Ramos (cell line): ENCODE results near the gene MTHFD2L.
"Not testable (repeated sequence)": the region's sequence is repeated elsewhere in the genome, so short reads cannot be mapped to it uniquely, and the experiment has no call there.

ENCODE experiments used
- in situ Hi-C: fragments of 300-500 bp; cut with MboI; formaldehyde crosslinking; loops from one replicate; pipeline ENCODE4 v1.14.3; 2022; ENCODE audit warnings: low sequenced_read_pairs; ENCODE audit not compliant: unreplicated experiment

The MTHFD2L gene

DNA sequence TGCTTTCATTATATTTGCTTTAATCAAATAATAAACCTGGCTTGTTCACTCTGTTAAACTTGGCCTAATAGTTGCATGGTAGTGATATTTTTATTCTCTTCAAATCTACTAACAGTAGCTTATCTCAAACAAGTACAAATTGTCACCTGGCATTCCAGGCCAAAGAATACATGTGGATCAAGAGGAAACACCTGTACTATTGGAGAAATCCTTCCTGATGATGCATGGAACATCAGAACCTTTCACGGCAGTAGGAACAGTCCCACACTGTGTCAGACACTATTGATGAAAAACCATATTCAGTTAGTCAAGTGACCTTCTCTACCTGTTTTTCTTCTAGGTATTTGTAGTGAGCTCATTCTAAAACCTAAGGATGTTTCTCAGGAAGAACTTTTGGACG lies 17.0 kb downstream of the MTHFD2L start:
- in situ Hi-C loops = loop anchor here (25.0 kb wide), 1 partner anchor 1113 kb away; the partner anchor contains the start of gene COX18

DNA sequence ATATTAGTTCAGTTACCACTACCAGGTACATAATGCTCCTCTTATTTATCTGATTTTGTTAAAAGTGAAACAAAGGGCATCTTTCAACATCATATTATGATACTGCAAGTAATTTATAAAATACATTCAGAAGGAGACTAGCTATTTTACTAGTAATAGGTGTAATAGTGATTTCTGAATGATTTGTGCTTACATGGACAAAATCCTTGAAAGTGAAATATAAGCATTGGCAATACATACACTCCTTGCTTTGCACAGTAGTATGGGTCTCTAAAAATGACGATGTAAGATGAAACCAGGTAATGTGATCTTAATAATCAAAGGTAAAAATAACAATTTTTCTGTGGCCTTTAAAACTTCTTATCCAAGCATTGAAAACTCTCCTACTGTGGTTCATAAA lies 17.5 kb downstream of the MTHFD2L start:
- in situ Hi-C loops = no loop called here

DNA sequence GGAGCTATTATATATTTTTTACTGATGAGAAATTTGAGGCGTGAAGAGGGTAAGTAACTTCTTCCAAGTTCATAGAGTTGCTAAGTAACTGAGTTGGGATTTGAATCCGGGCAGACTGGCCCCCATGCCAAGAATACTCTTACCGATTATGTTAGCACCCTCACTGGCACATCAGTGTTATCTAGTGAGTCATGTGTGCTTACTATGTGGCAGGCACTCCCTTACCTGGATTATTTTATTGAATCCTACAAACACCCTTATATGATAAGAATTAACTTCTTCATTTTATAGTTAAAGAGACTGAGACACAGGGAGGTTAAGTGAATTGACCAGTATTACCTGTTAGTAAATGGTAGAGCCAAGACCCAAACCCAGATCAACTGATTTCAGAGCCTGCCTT lies 20.9 kb downstream of the MTHFD2L start:
- in situ Hi-C loops = no loop called here

DNA sequence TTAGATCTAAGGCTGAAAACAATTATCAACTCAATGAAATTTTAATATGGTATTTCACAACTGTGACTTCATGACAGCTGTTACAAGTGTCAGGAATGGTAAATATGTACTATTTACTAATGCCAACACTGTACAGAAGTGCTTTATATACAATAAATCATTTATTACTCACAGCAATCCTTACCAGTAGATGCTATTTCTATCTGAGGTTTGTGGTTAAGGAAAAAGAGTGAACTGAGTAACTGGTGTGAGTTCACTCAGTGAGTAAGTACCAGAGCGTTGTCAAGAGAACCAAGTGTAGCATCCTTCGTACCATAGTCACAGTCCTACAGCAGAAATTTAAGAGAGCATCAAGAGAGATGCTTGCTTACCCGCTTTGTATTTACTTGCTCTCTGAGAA lies 23.3 kb downstream of the MTHFD2L start:
- in situ Hi-C loops = no loop called here

DNA sequence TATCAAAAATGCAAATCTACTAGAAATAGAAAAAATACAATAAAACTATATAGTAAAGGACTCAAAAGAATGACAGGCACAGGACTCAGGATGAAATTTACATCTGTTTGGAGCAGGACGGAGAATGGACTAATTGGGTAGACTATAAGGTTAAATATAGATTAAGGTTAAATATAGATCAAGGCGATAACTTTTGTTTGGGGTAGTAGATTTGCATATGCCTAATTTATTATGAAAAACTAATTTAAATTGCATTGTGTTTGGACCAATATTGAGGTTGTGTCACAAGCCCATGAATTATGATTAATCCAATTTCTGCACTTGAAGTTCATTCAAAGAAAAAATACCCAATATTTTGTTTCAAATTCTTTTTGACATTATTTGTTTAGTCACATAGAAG lies 31.0 kb downstream of the MTHFD2L start:
- in situ Hi-C loops = no loop called here

DNA sequence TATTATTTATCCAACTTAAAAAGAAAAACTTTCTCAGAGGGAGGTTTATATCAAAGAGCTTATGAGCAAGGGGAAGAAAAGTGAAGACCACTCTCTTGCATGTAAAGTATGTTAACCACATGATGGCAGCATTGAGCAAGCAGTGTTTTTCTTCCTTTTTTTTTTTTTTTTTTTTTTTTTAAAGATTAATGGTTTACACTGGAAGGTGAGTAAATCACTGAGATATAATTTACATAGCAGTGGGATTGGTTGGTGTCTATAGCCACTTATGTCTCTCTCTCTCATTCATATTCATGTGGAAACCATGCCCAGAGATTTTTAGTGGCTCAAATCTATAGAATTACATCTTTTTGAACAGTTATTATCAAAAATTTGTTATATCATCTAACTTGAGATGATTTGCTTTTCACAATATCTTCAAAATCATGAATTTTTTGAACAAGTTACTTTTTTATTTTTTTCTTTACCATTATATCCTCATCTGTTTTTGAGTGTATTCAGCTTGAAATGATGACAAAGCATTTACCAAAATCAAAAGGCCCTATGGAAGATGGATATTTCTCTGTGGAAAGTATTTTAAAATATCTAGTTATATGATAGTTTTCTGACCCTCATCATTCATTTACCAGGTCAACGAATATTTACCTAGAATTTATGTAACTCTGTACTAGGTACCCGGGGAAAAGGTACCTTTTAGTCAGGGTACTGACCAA lies 31.6 kb downstream of the MTHFD2L start:
- in situ Hi-C loops = no loop called here

DNA sequence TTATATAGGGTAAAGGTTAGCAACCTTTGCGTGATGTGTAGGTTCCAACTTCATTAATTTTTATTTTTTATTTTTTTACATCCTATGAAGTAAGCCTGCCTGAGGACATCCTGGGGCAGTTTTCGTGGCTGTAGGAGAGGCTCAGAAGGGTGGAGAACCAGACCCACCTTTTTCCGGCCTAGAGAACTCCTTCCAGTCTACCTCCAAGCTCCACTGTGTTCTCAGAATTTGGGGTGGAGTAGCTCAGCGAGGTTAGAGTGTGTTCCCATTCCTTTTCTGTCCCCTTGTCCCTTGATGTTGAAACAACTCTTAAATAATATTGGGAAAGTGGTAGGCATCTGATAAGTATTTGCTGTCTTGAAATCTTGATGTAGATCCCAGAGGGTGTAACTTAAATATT lies 32.4 kb downstream of the MTHFD2L start:
- in situ Hi-C loops = no loop called here

DNA sequence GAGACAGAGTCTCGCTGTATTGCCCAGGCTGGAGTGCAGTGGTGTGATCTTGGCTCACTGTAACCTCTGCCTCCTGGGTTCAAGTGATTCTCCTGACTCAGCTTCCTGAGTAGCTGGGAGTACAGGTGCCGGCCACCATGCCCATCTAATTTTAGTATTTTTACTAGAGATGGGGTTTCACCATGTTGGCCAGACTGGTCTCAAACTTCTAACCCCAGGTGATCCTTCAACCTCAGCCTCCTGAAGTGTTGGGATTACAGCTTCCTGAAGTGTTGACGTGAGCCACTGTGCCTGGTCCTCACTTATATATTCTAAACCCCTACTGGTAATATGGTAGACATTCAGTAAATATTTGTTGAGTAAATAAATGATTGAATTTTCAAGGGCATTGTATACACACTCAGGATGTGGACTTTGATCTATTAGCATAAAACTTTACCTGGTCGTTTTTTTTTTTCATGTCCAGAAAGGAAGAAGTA lies 33.0 kb downstream of the MTHFD2L start:
- in situ Hi-C loops = no loop called here

DNA sequence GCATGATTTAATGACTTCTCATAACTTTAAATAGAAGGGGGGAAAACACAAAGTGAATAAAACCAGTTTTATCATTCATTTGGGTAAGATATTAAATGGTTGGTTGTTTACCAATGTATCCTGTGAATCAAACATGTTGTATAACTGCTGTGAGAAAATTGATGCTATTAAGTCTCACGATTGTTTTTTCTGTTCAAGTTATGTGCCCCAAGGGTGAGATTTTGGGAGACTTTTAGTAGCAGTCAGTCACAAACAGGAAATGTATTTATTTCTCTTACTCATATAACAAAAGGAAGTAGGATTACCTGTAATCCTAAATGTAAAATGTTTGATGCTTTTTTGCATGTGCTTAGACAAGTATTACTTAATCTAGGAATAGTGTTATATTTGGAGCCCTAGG lies 39.2 kb downstream of the MTHFD2L start:
- in situ Hi-C loops = no loop called here

DNA sequence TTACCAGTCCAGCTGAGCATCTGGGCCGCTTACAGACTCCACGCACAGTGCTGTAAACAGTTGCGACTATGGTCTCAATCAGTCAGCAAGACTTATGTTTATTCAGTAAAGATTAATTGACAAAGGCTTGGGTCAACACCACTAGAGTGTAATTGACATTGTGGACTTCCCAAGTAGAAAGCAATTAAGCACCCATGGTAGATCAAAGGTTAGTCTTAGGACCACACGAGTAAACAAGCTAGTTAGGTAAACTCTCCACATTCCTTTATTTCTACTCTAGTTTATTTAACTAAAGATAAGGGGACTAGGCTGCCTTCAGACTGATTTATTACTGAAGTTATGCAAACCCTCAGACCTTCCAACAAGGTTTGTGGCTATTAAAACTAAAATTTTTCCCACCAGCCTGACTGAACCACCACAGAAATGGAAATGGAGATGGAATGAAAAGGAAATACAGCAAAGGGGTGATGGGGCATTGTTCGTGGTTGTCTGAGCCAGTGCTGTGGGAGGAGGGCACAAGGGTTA lies 44.2 kb downstream of the MTHFD2L start:
- in situ Hi-C loops = no loop called here

DNA sequence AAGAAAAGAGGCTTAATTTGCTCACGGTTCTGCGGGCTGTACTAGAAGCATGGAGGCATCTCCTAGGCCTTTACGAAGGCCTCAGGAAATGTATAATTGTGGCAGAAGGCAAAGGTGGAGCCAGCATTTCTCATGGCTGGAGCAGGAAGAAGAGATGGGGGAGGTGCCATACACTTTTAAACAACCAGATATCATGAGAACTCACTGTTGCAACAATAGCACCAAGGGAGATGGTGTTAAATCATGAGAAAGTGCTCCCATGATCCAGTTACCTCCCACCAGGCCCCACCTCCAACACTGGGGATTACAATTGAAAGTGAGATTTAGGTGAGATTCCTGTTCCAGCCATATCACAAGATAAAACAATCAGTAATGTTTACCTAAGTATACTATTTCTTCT lies 45.5 kb downstream of the MTHFD2L start:
- in situ Hi-C loops = no loop called here

DNA sequence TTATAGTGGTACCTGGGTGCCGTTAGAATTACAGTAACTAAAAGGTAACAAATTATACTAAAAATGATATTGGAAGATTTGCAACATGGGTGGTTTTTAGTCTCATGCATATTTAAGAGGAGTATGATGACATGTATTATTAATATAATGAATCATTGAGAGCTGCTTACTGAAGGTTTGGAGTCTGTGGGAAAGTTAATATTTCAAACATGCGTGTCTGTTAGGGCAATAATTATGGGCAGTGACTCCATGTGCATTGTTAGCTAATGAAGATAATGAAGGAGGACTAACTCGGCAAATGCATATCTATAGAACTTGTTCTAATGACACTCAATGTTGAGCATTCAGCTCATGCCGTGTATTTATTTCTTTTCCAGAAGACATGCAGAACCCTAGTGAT lies 47.1 kb downstream of the MTHFD2L start:
- in situ Hi-C loops = no loop called here

DNA sequence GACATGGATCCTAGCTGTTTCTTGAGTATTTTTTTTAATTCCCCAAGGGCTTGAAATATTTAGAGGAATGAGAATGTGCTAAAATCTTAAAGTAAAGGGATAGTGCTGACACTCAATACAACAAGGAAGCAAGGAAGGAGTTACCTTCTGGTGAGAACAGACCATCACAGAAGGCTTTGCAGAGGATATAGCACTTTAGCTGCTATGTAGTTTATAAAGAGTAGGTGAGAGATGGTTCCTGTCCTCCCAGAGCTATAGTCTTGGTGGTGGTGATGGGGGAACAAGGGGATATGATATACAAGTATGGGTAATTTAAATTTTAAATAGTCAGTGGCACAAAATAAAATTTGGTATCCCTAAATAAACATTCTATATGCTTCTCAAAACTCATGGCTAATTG lies 47.6 kb downstream of the MTHFD2L start:
- in situ Hi-C loops = no loop called here

DNA sequence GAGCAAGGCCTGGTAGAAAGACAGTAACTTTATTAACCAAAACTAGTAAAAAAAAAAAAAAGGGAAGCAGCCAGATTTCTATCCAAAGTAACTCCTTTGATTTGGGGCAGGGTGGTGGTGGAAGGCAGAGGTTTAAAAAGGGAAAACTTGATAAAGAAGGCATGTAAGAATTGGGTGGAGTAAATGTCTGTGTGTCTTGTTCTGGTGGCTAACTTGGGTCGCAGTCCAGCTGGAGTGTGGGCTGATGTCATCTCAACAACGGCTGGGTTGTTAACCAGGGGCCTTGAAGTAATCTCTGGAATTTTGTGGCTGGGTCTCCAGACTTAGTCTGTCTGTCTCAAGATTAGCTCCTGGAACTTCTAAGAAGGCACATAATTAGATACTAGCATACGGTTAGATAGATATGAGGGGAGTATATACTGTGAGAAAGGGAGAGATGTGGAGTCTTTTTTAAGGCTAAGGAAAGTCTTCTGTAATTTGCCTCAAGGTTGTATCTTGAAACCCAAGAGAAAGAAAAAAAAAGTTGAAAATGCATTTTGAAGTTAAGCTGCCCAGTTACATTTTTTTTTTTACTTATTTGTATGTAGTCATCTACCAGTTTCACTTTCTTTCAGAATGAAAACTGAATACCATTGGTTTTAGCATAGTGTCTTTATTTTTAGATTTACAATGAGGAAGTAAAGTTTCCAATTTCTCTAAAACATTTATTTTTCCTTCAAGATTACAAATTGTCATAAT lies 48.3 kb downstream of the MTHFD2L start:
- in situ Hi-C loops = no loop called here

DNA sequence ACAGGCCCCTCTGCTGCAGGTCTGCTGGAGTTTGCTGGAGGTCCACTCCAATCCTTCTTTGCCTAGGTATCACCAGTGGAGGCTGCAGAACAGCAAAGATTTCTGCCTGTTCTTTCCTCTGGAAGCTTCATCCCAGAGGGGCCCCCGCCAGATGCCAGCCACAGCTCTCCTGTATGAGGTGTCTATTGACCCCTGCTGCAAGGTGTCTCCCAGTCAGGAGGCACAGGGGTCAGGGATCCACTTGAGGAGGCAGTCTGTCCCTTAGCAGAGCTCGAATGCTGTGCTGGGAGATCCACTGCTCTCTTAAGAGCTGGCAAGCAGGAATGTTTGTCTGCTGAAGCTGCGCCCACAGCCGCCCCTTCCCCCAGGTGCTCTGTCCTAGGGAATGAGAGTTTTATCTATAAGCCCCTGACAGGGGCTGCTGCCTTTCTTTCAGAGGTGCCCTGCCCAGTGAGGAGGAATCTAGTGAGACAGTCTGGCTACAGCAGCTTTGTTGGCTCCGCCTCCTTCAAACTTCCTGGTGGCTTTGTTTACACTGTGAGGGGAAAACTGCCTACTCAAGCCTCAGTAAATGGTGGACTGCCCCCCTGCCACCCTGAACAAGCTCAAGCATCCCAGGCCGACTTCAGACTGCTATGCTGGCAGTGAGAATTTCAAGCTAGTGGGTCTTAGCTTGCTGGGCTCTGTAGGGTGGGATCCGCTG lies 56.7 kb downstream of the MTHFD2L start:
- in situ Hi-C loops = not testable (repeated sequence)

DNA sequence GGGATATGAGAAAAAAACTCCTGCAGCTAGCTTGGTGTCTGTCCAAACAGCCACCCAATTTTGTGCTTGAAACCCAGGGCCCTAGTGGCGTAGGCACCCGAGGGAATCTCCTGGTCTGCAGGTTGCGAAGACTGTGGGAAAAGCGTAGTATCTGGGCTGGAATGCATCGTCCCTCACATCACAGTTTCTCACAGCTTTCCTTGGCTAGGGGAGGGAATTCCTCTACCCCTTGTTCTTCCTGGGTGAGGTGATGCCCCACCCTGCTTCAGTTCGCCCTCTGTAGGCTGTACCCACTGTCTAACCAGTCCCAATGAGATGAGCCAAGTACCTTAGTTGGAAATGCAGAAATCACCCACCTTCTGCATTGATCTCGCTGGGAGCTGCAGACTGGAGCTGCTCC lies 57.3 kb downstream of the MTHFD2L start:
- in situ Hi-C loops = not testable (repeated sequence)

DNA sequence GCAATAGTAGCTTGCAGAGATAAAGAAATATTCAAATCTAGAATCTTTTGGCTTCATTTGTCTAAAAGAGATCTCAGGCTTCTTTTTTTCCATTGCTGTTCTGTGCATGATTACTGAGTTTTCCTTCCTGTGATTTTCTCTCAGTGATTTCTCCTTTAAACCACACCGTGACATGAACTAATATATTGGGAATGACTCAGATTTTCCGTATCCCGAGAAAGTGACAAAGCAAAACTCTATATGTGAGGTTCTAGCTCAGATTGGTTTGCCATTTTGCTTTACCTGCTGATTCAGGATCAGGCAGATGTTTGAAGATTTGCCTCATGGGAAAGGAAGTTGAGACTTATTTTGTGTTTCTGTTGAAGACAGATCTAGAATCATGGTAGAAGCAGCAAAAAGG lies 59.4 kb downstream of the MTHFD2L start:
- in situ Hi-C loops = no loop called here

DNA sequence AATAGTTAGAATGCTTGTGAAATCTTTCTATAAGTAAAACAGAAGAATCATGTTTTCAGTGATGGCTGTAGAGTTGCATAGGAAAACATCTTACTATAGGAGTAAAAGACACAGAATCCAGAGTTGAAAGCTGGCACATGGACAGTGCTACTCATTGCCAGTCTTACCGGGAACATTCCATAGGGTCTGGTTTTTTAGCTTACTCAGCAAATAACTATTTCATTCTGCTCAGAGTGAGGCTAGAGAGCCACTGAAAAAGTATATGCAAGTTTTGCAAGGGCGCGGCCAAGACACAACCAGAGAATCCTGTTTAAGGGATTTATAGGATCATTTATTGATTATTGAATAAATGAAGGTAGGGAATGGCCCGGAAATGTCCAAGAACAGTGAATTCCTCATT lies 60.3 kb downstream of the MTHFD2L start:
- in situ Hi-C loops = no loop called here

DNA sequence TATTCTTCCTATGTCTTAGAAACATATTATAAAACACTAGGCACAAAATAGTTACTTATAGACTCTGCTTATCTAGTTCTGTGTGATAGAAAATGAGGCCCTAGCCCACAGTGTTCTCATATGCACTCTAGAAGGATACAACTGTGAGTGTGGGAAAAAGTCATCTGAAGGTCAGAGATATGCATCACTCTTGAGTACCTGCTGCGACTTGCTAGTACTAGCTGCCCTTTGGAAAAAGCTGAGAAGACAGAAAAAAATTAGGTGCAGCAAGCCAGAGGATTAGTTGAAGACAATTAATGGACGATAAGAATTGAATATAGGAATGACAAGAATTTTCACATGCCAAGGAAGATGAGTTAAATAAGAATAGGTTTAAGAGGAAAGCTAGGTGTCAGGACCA lies 61.3 kb downstream of the MTHFD2L start:
- in situ Hi-C loops = no loop called here

DNA sequence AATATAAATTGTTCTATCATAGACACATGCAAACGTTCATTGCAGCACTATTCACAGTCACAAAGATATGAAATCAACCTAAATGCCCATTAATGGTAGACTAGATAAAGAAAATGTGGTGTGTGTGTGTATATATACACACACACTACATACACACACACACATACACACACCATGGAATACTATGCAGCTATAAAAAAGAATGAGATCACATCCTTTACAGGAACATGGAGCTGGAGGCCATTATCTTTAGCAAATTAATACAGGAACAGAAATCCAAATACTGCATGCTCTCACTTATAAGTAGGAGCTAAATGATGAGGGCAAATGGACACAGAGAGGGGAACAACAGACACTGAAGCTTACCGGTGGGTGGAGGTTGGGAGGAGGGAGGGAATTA lies 65.2 kb downstream of the MTHFD2L start:
- in situ Hi-C loops = no loop called here

DNA sequence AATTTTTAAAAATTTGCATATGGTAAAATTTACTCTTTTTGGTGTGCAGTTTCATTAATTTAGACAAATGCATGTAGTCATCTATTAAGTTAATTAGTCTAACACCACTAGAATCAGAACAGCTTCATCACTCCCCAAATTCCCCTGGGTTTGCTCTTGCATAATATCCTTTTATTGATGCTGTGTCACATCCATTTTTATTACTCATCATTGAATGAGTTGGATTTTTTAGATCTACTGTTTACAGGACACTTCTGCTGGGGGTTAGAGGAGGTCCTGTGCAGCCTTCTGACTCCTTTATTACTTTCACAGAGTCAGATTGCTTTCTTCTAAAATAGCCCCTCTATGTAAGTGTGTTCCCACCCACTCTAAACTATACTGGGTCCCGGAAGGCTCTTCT lies 65.9 kb downstream of the MTHFD2L start:
- in situ Hi-C loops = no loop called here
